NCI-H2107 treated with DMSO at 0.1 percent for 48 hours (cell line): ENCODE results near the gene GPR137C.

ENCODE experiments used
- DNase-seq: peaks from one replicate; lab custom pipeline; 2025; ENCODE audit not compliant: unreplicated experiment; lab: John Stamatoyannopoulos, UW

GPR137C gene

DNA sequence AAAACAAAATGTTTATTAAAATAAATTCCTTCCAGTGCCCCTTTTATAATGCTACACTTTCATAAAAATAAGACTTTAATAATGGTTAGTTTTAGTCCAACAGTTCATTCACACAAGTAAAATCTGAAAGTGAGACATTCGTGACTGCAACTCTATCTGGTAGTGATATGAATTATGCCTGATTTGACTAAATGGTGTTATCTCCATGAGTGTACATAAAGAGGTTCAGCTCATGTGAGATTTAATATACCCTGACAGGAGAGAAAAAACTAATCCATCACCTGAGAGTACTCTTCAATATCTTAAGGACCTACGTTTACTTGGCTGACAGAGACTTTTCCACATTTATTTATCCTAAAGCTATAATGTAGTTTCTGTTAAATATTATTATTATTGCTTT lies 108.7 kb downstream of the GPR137C start:
- DNase-seq = no peak

GRCh38 chr14:52663850-52664249 lies 111.2 kb downstream of the GPR137C start:
- DNase-seq = no peak

GRCh38 chr14:52678591-52678990 lies 126.0 kb downstream of the GPR137C start:
- DNase-seq = no peak

DNA sequence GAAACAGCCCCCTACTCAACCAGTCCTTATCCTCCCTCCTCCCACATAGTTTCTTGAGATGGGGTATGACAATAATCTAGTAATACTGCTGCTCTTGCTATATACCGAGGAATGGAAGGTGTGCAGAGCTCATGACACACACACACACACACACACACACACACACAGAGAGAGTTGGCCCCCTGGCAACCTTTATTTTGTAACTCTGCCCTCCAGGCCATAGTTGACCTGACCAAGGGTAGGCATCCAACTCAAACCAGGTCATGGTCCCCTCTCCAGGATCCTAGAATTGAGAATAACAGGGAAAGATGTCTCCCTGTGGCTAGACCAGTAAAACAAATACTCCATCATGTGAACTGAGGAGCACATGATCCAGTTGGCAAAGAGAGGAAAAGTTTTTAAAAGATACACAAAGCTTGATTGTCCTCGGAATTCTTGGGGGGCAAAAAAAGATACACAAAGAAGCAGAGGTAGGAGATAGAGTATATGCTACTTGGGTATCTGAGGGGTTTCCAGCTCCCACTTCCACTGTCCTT lies 131.4 kb downstream of the GPR137C start:
- no peak for DNase-seq

- DNase-seq = no peak
Measured at GRCh38 chr14:52686176-52686575, 133.5 kb downstream of the GPR137C start.
